WI38 (cell line): Measurements from ENCODE around the gene ENAH.
"Not testable (repeated sequence)": the region's sequence is repeated elsewhere in the genome, so short reads cannot be mapped to it uniquely, and the experiment has no call there.

ENCODE experiments used
- H3K4me3 ChIP-seq: 2 replicates; pipeline ENCODE4 v1.5.1; 2011; ENCODE audit warnings: low read depth, mild to moderate bottlenecking, control low read depth, low read length
- TF ChIP-seq, protein P1 (sequence below): IDR thresholded peaks from 2 replicates; pipeline ENCODE4 v1.5.1; 2012; ENCODE audit warnings: low read depth, mild to moderate bottlenecking, control low read depth, low read length

The ENAH gene

GRCh38 chr1:225627304-225627947 lies 25.5 kb downstream of the ENAH start:
- TF ChIP-seq, protein P1, sequence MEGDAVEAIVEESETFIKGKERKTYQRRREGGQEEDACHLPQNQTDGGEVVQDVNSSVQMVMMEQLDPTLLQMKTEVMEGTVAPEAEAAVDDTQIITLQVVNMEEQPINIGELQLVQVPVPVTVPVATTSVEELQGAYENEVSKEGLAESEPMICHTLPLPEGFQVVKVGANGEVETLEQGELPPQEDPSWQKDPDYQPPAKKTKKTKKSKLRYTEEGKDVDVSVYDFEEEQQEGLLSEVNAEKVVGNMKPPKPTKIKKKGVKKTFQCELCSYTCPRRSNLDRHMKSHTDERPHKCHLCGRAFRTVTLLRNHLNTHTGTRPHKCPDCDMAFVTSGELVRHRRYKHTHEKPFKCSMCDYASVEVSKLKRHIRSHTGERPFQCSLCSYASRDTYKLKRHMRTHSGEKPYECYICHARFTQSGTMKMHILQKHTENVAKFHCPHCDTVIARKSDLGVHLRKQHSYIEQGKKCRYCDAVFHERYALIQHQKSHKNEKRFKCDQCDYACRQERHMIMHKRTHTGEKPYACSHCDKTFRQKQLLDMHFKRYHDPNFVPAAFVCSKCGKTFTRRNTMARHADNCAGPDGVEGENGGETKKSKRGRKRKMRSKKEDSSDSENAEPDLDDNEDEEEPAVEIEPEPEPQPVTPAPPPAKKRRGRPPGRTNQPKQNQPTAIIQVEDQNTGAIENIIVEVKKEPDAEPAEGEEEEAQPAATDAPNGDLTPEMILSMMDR, result no peak
- H3K4me3 ChIP-seq, result no peak overlapping the region

DNA sequence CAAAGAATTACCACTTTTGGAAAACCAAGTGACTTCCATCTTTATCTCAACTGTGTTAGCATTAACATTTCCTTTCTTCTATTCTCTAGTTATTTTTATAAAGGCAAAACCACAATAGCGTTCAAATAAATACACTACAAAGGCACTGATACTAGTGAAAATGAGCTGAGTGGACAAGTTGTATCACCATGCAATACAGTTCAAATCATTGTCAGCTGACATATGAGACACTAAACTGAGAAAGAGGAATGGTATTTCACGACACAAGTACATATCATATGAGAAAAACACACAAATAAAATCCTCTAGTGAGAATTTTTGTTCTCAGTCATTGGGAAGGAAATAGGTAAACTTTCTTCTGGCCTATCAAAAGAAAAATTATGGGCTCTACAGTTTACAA lies 26.2 kb downstream of the ENAH start:
- TF ChIP-seq, protein P1, result no peak

GRCh38 chr1:225617956-225618355 lies 35.0 kb downstream of the ENAH start:
- TF ChIP-seq, protein P1, result no peak
- no peak overlapping the region for H3K4me3 ChIP-seq

More for the DNA sequence above, 26.2 kb downstream of the ENAH start:
- H3K4me3 ChIP-seq, result no peak overlapping the region

DNA sequence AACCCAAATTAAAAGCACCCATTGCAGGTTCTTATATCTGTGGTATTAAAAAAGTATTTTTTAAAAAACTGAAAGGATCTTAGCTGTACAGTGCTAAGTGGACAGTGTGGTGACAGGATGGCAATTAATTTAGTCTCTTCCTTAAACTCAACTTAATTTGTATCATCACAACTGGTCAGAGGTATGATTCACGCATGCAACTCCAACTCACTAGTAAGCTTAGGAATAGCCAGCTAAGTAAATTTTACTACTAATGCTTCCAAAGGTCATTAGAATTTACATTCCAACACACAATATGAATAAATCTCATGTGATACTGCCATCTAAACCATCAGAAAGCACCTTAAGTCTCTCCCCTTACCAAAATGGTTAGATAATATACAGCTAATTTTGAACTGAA lies 35.4 kb downstream of the ENAH start:
- no peak overlapping the region for H3K4me3 ChIP-seq
- TF ChIP-seq, protein P1, result no peak

DNA sequence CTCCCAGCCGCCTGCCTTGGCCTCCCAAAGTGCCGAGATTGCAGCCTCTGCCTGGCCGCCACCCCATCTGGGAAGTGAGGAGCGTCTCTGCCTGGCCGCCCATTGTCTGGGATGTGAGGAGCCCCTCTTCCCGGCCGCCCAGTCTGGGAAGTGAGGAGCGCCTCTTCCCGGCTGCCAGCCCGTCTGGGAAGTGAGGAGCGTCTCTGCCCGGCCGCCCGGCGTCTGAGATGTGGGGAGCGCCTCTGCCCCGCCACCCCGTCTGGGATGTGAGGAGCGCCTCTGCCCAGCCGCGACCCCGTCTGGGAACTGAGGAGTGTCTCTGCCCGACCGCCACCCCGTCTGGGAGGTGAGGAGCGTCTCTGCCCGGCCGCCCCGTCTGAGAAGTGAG lies 37.5 kb downstream of the ENAH start:
- H3K4me3 ChIP-seq, result not testable (repeated sequence)

DNA sequence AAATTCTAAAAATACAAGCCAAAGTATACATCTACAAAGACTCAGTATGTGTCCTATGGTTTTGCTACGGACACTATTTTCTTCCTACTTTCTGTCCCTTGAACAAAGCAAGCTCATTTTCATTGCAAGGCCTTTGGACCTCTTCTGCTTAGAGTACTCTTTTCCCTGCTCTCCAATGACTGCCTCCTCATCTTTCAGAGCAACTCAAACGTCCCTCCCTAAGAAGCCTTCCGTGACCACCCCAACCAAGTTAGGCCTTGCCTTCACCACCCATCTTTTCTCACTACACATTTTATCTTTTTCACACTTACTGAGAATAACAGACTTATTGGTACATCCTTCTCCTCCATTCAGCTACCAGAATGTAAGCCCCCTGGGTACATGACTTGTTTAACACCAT lies 39.9 kb downstream of the ENAH start:
- TF ChIP-seq, protein P1, result no peak
- H3K4me3 ChIP-seq, result no peak overlapping the region

DNA sequence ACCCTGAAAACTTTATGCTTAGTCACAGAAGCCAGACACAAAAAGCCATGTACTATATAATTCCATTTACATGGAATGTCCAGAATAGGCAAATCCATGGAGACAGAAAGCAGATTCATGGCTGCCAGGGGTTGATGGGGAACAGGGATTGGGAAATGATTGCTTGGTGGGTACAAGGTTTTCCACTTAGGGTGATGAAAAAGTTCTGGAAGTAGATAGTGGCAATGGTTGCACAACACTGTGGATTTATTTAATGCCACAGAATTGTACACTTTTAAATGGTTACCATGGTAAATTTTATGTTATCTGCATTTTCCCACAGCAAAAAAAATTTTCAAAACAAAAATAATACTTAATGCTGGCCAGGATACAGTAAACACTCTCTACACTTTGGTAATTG lies 40.6 kb downstream of the ENAH start:
- H3K4me3 ChIP-seq, result no peak overlapping the region
- TF ChIP-seq, protein P1, result no peak
